BJ (cell line): ENCODE measurements around the gene SOS1. TPM values are rescaled to one million over a fixed set of nuclear protein-coding genes. Genes with fewer than 3 reads are reported as not detected.

ENCODE experiments used
- CTCF ChIA-PET: fragments of 350-600 bp; formaldehyde crosslinking; extraction: SDS; loops from one replicate; lab custom pipeline; 2021; ENCODE audit warnings: antibody characterized with exemption, inconsistent platforms; lab: Yijun Ruan, JAX
- POLR2A ChIA-PET: fragments of 300-600 bp; sonication (Branson Sonifier 250); formaldehyde crosslinking; extraction: SDS; loops from one replicate; lab custom pipeline; 2021; ENCODE audit warnings: antibody characterized with exemption; lab: Charles Lee
- DNase-seq: peaks from one replicate; pipeline ENCODE4 v3.0.0-alpha.2; 2011; ENCODE audit warnings: low read depth
- H3K27me3 ChIP-seq: 2 replicates; pipeline ENCODE4 v1.6.0; 2011; ENCODE audit warnings: low read length; ENCODE audit not compliant: control insufficient read depth, insufficient read depth
- H3K36me3 ChIP-seq: 2 replicates; pipeline ENCODE4 v1.5.1; 2011; ENCODE audit warnings: low read length; ENCODE audit not compliant: control insufficient read depth, insufficient read depth
- H3K4me3 ChIP-seq: 2 replicates; pipeline ENCODE4 v1.5.1; 2011; ENCODE audit warnings: low read depth, mild to moderate bottlenecking, control low read depth, low read length
- CTCF ChIP-seq: IDR thresholded peaks from 2 replicates; pipeline ENCODE4 v1.5.1; 2011; ENCODE audit warnings: low read depth, mild to moderate bottlenecking, control low read depth, inconsistent platforms, low read length, moderate library complexity; ENCODE audit not compliant: insufficient read depth
- polyA plus RNA-seq: library from polyadenylated mRNA; depleted of rRNA; stranded (reverse); fragments of >200 nt; gene quantifications from 2 replicates; pipeline ENCODE4 v1.2.3, GENCODE V29; 2011

Gene SOS1
- polyA plus RNA-seq, 1 experiment, result 12.9 TPM

- Histone ChIP-seq H3K4me3 (no peak overlapping the region), H3K27me3 (no peaks in the 10 kb centered on the region), H3K36me3 (peaks cover 4% of the 10 kb centered on the region)
- ChIA-PET POLR2A (no interaction called here), CTCF (no interaction called here)
- no peak for DNase-seq
- TF ChIP-seq CTCF, result no peak
Measured at GRCh38 chr2:39114771-39115170, 6.1 kb downstream of the SOS1 start.

- no peaks in the 10 kb centered on the region for H3K27me3 ChIP-seq
- ChIA-PET CTCF (interaction anchor here (0.8 to 2.2 kb wide), 3 partner anchors 15 to 121 kb away, joined by 4 to 6 read pairs (median 4); no protein-coding TSS in a partner anchor), POLR2A (no interaction called here)
- H3K4me3 ChIP-seq, result no peak overlapping the region
- H3K36me3 ChIP-seq, result peaks cover 4% of the 10 kb centered on the region
- no peak for TF ChIP-seq CTCF
- no peak for DNase-seq
Measured at GRCh38 chr2:39109537-39109936, 11.3 kb downstream of the SOS1 start.

- no peak for TF ChIP-seq CTCF
- CTCF ChIA-PET, result interaction anchor here (1.1 to 2.2 kb wide), 3 partner anchors 10 to 122 kb away, joined by 3 to 6 read pairs (median 4); no protein-coding TSS in a partner anchor
- Histone ChIP-seq H3K27me3 (no peaks in the 10 kb centered on the region), H3K36me3 (peaks cover 4% of the 10 kb centered on the region), H3K4me3 (no peak overlapping the region)
- POLR2A ChIA-PET, result no interaction called here
- no peak for DNase-seq
Measured at GRCh38 chr2:39108377-39108776, 12.5 kb downstream of the SOS1 start.

- H3K36me3 ChIP-seq, result peaks cover 4% of the 10 kb centered on the region
- H3K27me3 ChIP-seq, result no peaks in the 10 kb centered on the region
- ChIA-PET CTCF (interaction anchor here (1.1 to 2.2 kb wide), 3 partner anchors 11 to 122 kb away, joined by 3 to 6 read pairs (median 4); no protein-coding TSS in a partner anchor), POLR2A (no interaction called here)
- H3K4me3 ChIP-seq, result no peak overlapping the region
- TF ChIP-seq CTCF, result no peak
- DNase-seq, result no peak
Measured at GRCh38 chr2:39107724-39108273, 13.1 kb downstream of the SOS1 start.

- ChIA-PET CTCF (no interaction called here), POLR2A (interaction anchor here (0.6 kb wide), 1 partner anchor 402 kb away, joined by 5 read pairs; no protein-coding TSS in a partner anchor)
- no peak for DNase-seq
- H3K27me3 ChIP-seq, result no peaks in the 10 kb centered on the region
- H3K36me3 ChIP-seq, result peaks cover 1% of the 10 kb centered on the region; the same call in 1 of the 2 replicates
- TF ChIP-seq CTCF, result no peak
- no peak overlapping the region for H3K4me3 ChIP-seq
Measured at GRCh38 chr2:39107156-39107555, 13.7 kb downstream of the SOS1 start.
